Measurements from ENCODE around the gene C5. TPM values are rescaled to one million over a fixed set of nuclear protein-coding genes. Genes with fewer than 3 reads are reported as not detected.
A peak's percentile ranks its signal among the peaks of the same experiment; 100 is the strongest.

C5 gene
- total RNA-seq, 3 donors from 2014 or later: 0.11 to 0.27 (median 0.18) TPM

GRCh38 chr9:120916588-120916987 lies 133.5 kb downstream of the C5 start:
- Mint-ChIP-seq H3K36me3 (ENCODE audit: insufficient read depth) (peaks cover 74% of the 10 kb centered on the region), H3K27me3 (ENCODE audit: low read depth) (no peaks in the 10 kb centered on the region), H3K4me1 (ENCODE audit: low read depth) (peaks cover 85% of the 10 kb centered on the region), H3K4me3 (peak overlapping the region; percentile 61), H3K9me3 (no peaks in the 10 kb centered on the region)
- ATAC-seq (no peak), DNase-seq (peak; percentile 4)

DNA sequence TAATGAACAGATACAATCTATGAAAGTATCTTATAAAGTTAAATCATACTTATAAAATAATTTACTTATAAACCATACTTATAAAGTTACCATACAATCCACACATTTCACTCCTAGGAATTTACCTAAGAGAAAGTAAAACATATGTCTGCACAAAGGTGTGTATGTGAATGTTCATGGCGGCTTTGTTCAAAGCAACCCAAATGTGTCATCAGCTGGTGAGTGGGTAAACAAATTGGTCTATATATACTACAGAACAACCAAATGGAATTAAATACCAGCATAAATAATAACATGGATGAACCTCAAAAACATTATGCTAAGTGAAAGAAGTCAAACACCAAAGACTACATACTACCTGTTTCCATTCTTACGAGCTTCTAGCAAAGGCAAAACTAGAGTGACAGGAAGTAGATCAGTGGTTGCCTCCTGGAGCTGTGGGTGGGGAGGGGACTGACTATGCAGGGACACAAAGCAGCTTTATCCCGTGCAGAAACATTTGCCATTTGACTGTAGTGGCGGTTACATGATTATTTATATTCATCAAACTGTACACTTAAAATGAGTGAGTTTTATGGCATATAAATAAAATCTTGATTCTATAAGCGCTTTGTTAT lies 134.1 kb downstream of the C5 start:
- peak; percentile 26 for DNase-seq
- ATAC-seq: peak; percentile 62 to 71
- peaks cover 75% of the 10 kb centered on the region for H3K36me3 Mint-ChIP-seq (ENCODE audit: insufficient read depth)
- peaks cover 86% of the 10 kb centered on the region for H3K4me1 Mint-ChIP-seq (ENCODE audit: low read depth)
- no peaks in the 10 kb centered on the region for H3K27me3 Mint-ChIP-seq (ENCODE audit: low read depth)
- H3K9me3 Mint-ChIP-seq: no peaks in the 10 kb centered on the region
- H3K4me3 Mint-ChIP-seq: peak overlapping the region; percentile 59

DNA sequence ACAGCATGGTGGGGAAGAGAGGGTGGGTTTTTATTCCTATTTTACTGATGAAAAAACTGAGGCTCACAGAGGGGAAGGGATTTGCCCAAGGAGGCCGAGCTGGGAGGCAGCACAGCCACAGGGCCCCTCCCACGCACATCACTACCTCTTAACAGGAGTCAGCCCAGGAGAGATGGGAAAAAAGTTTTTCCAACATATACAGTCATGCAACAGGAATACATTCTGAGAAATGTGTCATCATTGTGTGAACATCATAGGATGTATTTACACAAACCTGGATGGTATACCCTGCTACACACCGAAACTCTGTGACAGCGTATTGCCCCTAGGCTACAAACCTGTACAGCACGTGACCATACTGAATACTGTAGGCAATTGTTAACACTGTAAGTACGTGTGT lies 135.1 kb downstream of the C5 start:
- H3K27me3 Mint-ChIP-seq (ENCODE audit: low read depth): no peaks in the 10 kb centered on the region
- peaks cover 87% of the 10 kb centered on the region for H3K4me1 Mint-ChIP-seq (ENCODE audit: low read depth)
- H3K36me3 Mint-ChIP-seq (ENCODE audit: insufficient read depth): peaks cover 75% of the 10 kb centered on the region
- no peaks in the 10 kb centered on the region for H3K9me3 Mint-ChIP-seq
- DNase-seq (no peak), ATAC-seq (no peak)
- H3K4me3 Mint-ChIP-seq: no peak overlapping the region

DNA sequence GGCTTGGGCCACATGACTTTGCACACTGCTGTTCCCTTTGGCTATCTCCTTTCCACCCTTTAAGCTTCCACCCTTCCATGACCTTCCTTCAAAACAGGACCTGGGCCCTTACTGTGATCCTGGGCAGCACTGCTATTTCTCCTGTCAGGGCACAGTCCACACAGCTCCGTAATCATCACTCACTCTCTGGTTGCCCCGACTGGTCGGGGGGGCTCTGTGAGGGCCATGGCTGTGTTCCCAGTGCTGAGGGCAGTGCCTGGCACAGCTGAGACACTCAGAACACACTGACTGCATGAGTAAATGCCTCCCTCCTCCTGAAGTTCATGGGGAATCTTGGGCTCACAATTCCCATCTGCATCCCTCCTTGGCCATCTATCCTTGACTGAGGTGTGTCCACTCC lies 135.7 kb downstream of the C5 start:
- no peak for ATAC-seq
- Mint-ChIP-seq H3K9me3 (no peaks in the 10 kb centered on the region), H3K4me3 (no peak overlapping the region), H3K27me3 (ENCODE audit: low read depth) (no peaks in the 10 kb centered on the region), H3K4me1 (ENCODE audit: low read depth) (peaks cover 87% of the 10 kb centered on the region), H3K36me3 (ENCODE audit: insufficient read depth) (peaks cover 73% of the 10 kb centered on the region)
- no peak for DNase-seq

DNA sequence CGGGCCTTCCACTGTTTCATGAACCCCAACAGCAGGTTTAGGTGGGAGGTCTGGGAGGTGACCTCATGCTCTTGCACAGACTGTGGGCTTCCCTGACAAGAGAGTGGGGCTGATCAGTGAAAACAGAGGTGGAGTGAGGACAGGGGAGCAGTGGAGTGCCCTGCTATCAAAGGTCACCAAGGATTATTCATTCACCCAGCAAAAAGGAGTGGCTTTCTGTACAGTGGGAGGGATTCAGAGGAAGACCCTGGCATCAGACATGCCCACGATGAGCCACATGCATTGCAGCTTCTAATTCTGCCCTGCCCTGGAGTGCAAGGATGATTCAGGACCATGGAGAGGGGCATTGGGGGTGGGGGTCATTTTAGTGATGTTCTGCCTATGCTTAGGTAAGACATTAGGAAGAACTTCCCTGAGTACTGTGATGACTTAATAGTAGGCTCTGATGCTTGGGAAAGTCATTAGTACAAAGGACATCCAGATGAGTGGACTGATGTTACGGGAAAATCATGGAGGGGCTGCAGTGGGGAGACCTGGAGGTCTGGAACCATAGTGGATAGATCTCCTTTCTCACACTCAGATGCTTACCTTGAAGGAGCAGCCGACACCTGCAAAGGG lies 136.3 kb downstream of the C5 start:
- ATAC-seq: no peak
- no peaks in the 10 kb centered on the region for H3K9me3 Mint-ChIP-seq
- peaks cover 75% of the 10 kb centered on the region for H3K36me3 Mint-ChIP-seq (ENCODE audit: insufficient read depth)
- DNase-seq: no peak
- peaks cover 87% of the 10 kb centered on the region for H3K4me1 Mint-ChIP-seq (ENCODE audit: low read depth)
- no peaks in the 10 kb centered on the region for H3K27me3 Mint-ChIP-seq (ENCODE audit: low read depth)
- H3K4me3 Mint-ChIP-seq: peak overlapping the region; percentile 17

DNA sequence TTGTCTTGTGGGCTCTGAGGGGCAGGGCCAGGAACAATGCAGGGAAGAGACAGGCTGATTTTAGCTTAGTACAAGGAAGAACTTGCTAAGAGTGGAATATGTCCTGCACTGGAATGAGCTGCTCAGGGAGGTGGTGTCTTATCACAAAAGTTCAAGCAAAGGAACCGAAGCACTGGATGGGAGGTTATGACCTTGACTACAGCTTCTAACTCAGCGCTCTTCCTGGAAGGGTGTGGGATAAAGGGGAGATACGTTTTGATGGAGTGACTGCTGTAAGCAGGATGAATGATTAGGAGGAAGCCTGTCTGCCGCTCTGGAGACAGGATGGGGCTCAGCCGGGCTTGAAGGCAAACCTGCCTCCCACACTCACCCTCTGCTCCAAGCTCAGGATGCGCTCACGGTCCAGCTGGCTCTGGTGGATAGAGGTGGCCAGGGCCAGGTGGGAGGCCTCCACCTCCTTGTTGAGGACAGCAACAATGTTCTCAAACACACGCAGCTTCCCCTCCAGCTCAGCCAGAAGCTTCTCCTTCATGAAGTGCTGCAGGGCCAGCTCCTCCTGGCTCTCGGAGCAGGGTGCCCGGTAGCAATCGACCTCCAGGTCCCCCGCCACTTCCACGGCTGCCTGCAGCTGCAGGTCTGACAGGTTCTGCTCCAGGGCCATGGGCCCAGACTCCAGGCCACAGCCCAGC lies 137.0 kb downstream of the C5 start:
- DNase-seq (no peak), ATAC-seq (no peak)
- H3K9me3 Mint-ChIP-seq: no peaks in the 10 kb centered on the region
- peaks cover 85% of the 10 kb centered on the region for H3K4me1 Mint-ChIP-seq (ENCODE audit: low read depth)
- H3K4me3 Mint-ChIP-seq: peak overlapping the region; percentile 17
- no peaks in the 10 kb centered on the region for H3K27me3 Mint-ChIP-seq (ENCODE audit: low read depth)
- peaks cover 72% of the 10 kb centered on the region for H3K36me3 Mint-ChIP-seq (ENCODE audit: insufficient read depth)

- no peaks in the 10 kb centered on the region for H3K9me3 Mint-ChIP-seq
- H3K4me1 Mint-ChIP-seq (ENCODE audit: low read depth): peaks cover 86% of the 10 kb centered on the region
- peaks cover 76% of the 10 kb centered on the region for H3K36me3 Mint-ChIP-seq (ENCODE audit: insufficient read depth)
- no peaks in the 10 kb centered on the region for H3K27me3 Mint-ChIP-seq (ENCODE audit: low read depth)
- no peak for DNase-seq
- no peak overlapping the region for H3K4me3 Mint-ChIP-seq
- ATAC-seq: no peak
Measured at GRCh38 chr9:120911295-120911837, 138.7 kb downstream of the C5 start.

DNA sequence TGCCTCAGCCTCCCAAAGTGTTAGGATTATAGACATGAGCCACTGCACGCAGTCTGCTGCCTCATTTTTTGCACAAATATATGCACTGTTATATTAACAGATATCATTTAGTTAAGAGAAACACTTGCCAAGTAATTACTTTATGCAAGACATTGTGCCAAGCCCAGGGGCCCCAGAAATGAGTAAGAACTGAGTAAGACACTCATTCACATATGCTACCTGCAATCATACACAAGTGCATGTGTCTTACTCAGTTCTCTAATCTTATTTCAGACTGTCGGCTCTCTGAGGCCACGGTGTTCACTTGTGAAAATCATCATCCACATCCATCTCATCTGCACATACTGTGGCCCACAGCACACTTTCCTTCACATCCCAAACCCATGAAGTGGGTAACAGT lies 139.4 kb downstream of the C5 start:
- DNase-seq: no peak
- Mint-ChIP-seq H3K27me3 (ENCODE audit: low read depth) (no peaks in the 10 kb centered on the region), H3K4me3 (peak overlapping the region; percentile 35), H3K36me3 (ENCODE audit: insufficient read depth) (peaks cover 77% of the 10 kb centered on the region), H3K9me3 (no peaks in the 10 kb centered on the region), H3K4me1 (ENCODE audit: low read depth) (peaks cover 88% of the 10 kb centered on the region)
- ATAC-seq: peak; percentile 66 to 77

DNA sequence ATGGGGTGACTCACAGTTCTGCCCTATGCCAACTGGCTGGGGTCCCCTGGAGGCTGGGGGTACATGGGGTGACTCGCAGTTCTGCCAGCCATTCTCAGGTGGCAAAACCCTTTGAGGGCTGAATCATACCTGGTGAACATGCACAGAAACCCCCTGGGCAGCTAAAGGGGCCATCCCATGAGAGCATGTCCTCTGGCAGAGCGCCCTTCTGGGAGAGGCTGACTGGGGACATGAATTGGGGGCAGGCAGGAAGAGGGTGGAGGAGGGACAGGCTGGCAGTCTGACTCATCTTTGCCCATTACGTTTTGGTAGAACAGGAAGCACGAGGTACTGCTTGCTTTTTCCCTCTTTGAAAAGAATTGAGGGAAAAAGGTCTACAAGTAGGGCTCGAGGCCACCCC lies 140.2 kb downstream of the C5 start:
- peaks cover 93% of the 10 kb centered on the region for H3K4me1 Mint-ChIP-seq (ENCODE audit: low read depth)
- peak overlapping the region; percentile 48 for H3K4me3 Mint-ChIP-seq
- H3K9me3 Mint-ChIP-seq: no peaks in the 10 kb centered on the region
- H3K36me3 Mint-ChIP-seq (ENCODE audit: insufficient read depth): peaks cover 79% of the 10 kb centered on the region
- DNase-seq: peak; percentile 75
- ATAC-seq: peak; percentile 56 to 66
- no peaks in the 10 kb centered on the region for H3K27me3 Mint-ChIP-seq (ENCODE audit: low read depth)

GRCh38 chr9:120905315-120906164 lies 144.5 kb downstream of the C5 start:
- ATAC-seq (peak; percentile 7 to 32), DNase-seq (no peak)
- no peaks in the 10 kb centered on the region for H3K9me3 Mint-ChIP-seq

DNA sequence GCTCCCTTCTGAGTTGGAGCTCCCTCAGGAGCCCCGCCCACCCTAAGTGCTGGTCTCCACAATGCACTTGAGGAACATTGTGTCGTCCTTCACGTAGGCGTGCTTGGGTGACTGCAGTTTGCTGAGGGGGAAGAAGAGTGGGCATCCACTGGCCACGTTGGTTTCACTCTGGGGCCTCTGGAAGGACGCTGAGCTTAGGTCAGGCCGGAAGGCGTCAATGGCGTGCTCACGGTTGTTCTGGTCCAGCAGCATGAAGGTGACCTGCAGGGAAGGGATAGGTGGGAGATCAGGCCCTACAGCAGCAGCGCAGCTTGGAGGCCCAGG lies 145.1 kb downstream of the C5 start:
- no peaks in the 10 kb centered on the region for H3K27me3 Mint-ChIP-seq (ENCODE audit: low read depth)
- ATAC-seq: no peak
- H3K4me3 Mint-ChIP-seq: peak overlapping the region; percentile 7
- H3K36me3 Mint-ChIP-seq (ENCODE audit: insufficient read depth): peaks cover 67% of the 10 kb centered on the region
- DNase-seq: no peak
- no peaks in the 10 kb centered on the region for H3K9me3 Mint-ChIP-seq
- peaks cover 90% of the 10 kb centered on the region for H3K4me1 Mint-ChIP-seq (ENCODE audit: low read depth)

More at GRCh38 chr9:120905315-120906164, 144.5 kb downstream of the C5 start:
- peaks cover 91% of the 10 kb centered on the region for H3K4me1 Mint-ChIP-seq (ENCODE audit: low read depth)
- H3K4me3 Mint-ChIP-seq: peak overlapping the region; percentile 62
- H3K36me3 Mint-ChIP-seq (ENCODE audit: insufficient read depth): peaks cover 71% of the 10 kb centered on the region
- no peaks in the 10 kb centered on the region for H3K27me3 Mint-ChIP-seq (ENCODE audit: low read depth)

GRCh38 chr9:120904061-120904977 lies 145.8 kb downstream of the C5 start:
- Mint-ChIP-seq H3K27me3 (ENCODE audit: low read depth) (no peaks in the 10 kb centered on the region), H3K4me3 (no peak overlapping the region)
- DNase-seq: peak; percentile 48

More at GRCh38 chr9:120904061-120904977, 145.8 kb downstream of the C5 start:
- H3K9me3 Mint-ChIP-seq: no peaks in the 10 kb centered on the region
- peaks cover 87% of the 10 kb centered on the region for H3K4me1 Mint-ChIP-seq (ENCODE audit: low read depth)
- peak; percentile 33 to 44 for ATAC-seq
- H3K36me3 Mint-ChIP-seq (ENCODE audit: insufficient read depth): peaks cover 64% of the 10 kb centered on the region
